Esophagus muscularis mucosa (tissue), 4 donors: ENCODE data around the gene NT5C. TPM values are rescaled to one million over a fixed set of nuclear protein-coding genes. Genes with fewer than 3 reads are reported as not detected.

ENCODE experiments used
- DNase-seq: peaks from one replicate; pipeline ENCODE4 v3.0.0-alpha.2; 2017; ENCODE audit errors: extremely low spot score
- H3K27ac ChIP-seq, 4 donors: fragments of 200-600 bp; sonication (generic); replicated peaks in 1 of 4; 1 replicate in 3 of 4; 2 replicates in 1 of 4; pipeline ENCODE4 v1.5.1; 2016 to 2019; ENCODE audit warnings: mild to moderate bottlenecking in 1 of 4
- H3K27me3 ChIP-seq, 4 donors: fragments of 200-600 bp; sonication (generic); one replicate each; pipeline versions ENCODE4 v1.5.1 to v1.6.0; 2016 to 2019
- H3K36me3 ChIP-seq, 4 donors: fragments of 200-600 bp; sonication (generic); one replicate each; pipeline ENCODE4 v1.5.1; 2016 to 2019
- H3K4me1 ChIP-seq, 4 donors: fragments of 200-600 bp; sonication (generic); one replicate each; pipeline ENCODE4 v1.5.1; 2016 to 2019
- H3K4me3 ChIP-seq, 4 donors: fragments of 200-600 bp; sonication (generic); 1 replicate in 2 of 4; 2 replicates in 2 of 4; pipeline ENCODE4 v1.5.1; 2016 to 2019; ENCODE audit warnings: mild to moderate bottlenecking in 4 of 4, moderate library complexity in 1 of 4
- H3K9me3 ChIP-seq, 4 donors: fragments of 200-600 bp; sonication (generic); 1 replicate in 3 of 4; 2 replicates in 1 of 4; pipeline ENCODE4 v1.5.1; 2016 to 2019
- CTCF ChIP-seq, 3 experiments: fragments of 200-600 bp in 2 of 3; fragments of 450-650 bp in 1 of 3; sonication (generic) in 2 of 3; IDR thresholded peaks; one replicate each; pipeline ENCODE4 v1.5.1; 2017 to 2019; ENCODE audit warnings: antibody characterized with exemption in 3 of 3, mild to moderate bottlenecking in 2 of 3, moderate library complexity in 1 of 3
- EP300 ChIP-seq: sonication (generic); formaldehyde crosslinking; IDR thresholded peaks from one replicate; pipeline ENCODE4 v1.6.1; 2017; ENCODE audit warnings: antibody characterized with exemption
- POLR2A ChIP-seq: fragments of 450-650 bp; IDR thresholded peaks from one replicate; pipeline ENCODE4 v1.6.1; 2017; ENCODE audit warnings: antibody characterized with exemption, moderate library complexity, mild to moderate bottlenecking, low read depth
- POLR2AphosphoS5 ChIP-seq, 2 donors: sonication (generic); formaldehyde crosslinking; IDR thresholded peaks; one replicate each; pipeline ENCODE4 v1.6.1; 2017; ENCODE audit warnings: antibody characterized with exemption in 2 of 2
- WGBS: methylation state at CpG from one replicate; pipeline ENCODE4 v1.1.5; 2018; 5-methylcytosine and 5-hydroxymethylcytosine counted together
- intact Hi-C: fragments of 100-400 bp; cut with DNase I; formaldehyde crosslinking; loops from one replicate; pipeline ENCODE4 v1.15.1; 2023
- total RNA-seq, 4 donors: library from RNA; depleted of rRNA; stranded (reverse); fragments of >200 nt; gene quantifications; one replicate each; pipeline versions ENCODE4 v1.1.0 to v1.2.1, GENCODE V29; 2016

The NT5C gene
- 10 to 100 TPM; 70.6 to 98.7 (median 75.1) TPM for total RNA-seq

GRCh38 chr17:75131278-75132017, at the start of gene NT5C:
Gene NT5C (minus strand): TSS chr17:75131742. CDS start chr17:75131707, 35 bp downstream.
- 5% methylated on average over 12 of the region's 82 CpGs for WGBS
- H3K4me3 ChIP-seq, result peak within 1 kb of the TSS; percentile 70 to 89 (median 85)
- H3K36me3 ChIP-seq, result peaks cover 0 to 29% (median 27%) of the 10 kb centered on the region in 4 donors
- no peaks in the 10 kb centered on the region for H3K9me3 ChIP-seq
- intact Hi-C loops, result loop anchor here (2.0 to 5.0 kb wide), 2 partner anchors 17 to 51 kb away; partner anchors contain the start of gene SUMO2
- no peak for DNase-seq
- peak within 1 kb of the TSS; percentile 85 to 94 (median 90) for H3K27ac ChIP-seq
- TF ChIP-seq POLR2AphosphoS5 (IDR thresholded peaks at IDR 0.05) (peak; percentile 37 to 84), CTCF (IDR thresholded peaks at IDR 0.05) (peak; percentile 63 to 78 (median 73)), POLR2A (no peak)
- peaks cover 10 to 28% (median 21%) of the 10 kb centered on the region in 4 donors for H3K4me1 ChIP-seq
- H3K27me3 ChIP-seq, result no peaks in the 10 kb centered on the region

GRCh38 chr17:75181110-75181509, 49.6 kb upstream of the NT5C start:
- WGBS, result 8% methylated on average over 7 of the region's 8 CpGs
- TF ChIP-seq CTCF (IDR thresholded peaks at IDR 0.05) (no peak), EP300 (no peak), POLR2A (no peak), POLR2AphosphoS5 (IDR thresholded peaks at IDR 0.05) (no peak)

GRCh38 chr17:75178453-75178852, 46.9 kb upstream of the NT5C start:
- peaks cover 19 to 69% (median 55%) of the 10 kb centered on the region in 4 donors for H3K36me3 ChIP-seq
- peaks cover 23 to 46% (median 45%) of the 10 kb centered on the region in 4 donors for H3K4me1 ChIP-seq
- 94% methylated on average over 6 of the region's 6 CpGs for WGBS
- H3K27me3 ChIP-seq, result no peaks in the 10 kb centered on the region
- DNase-seq, result no peak
- H3K27ac ChIP-seq, result no peak overlapping the region
- intact Hi-C loops, result no loop called here
- TF ChIP-seq EP300 (no peak), CTCF (IDR thresholded peaks at IDR 0.05) (no peak), POLR2AphosphoS5 (IDR thresholded peaks at IDR 0.05) (no peak), POLR2A (no peak)
- H3K9me3 ChIP-seq, result no peaks in the 10 kb centered on the region
- H3K4me3 ChIP-seq, result no peak overlapping the region

More at GRCh38 chr17:75181110-75181509, 49.6 kb upstream of the NT5C start:
- Histone ChIP-seq H3K36me3 (peaks cover 0 to 42% (median 28%) of the 10 kb centered on the region in 4 donors), H3K27ac (peak overlapping the region; percentile 95 to 100 (median 98)), H3K27me3 (no peaks in the 10 kb centered on the region), H3K4me1 (peaks cover 25 to 44% (median 39%) of the 10 kb centered on the region in 4 donors), H3K9me3 (no peaks in the 10 kb centered on the region), H3K4me3 (peak overlapping the region; percentile 97 to 100 (median 98))
- intact Hi-C loops, result loop anchor here (5.0 kb wide), 1 partner anchor 49 kb away; the partner anchor contains the start of gene NT5C
- DNase-seq, result no peak

- no peak overlapping the region for H3K4me3 ChIP-seq
- intact Hi-C loops, result no loop called here
These were observed 45.1 kb upstream of the NT5C start for GRCh38 chr17:75176625-75177024.

More at GRCh38 chr17:75176625-75177024, 45.1 kb upstream of the NT5C start:
- Histone ChIP-seq H3K4me1 (peaks cover 20 to 48% (median 46%) of the 10 kb centered on the region in 4 donors), H3K27me3 (no peaks in the 10 kb centered on the region), H3K27ac (no peak overlapping the region), H3K36me3 (peaks cover 34 to 86% (median 69%) of the 10 kb centered on the region in 4 donors), H3K9me3 (no peaks in the 10 kb centered on the region)
- TF ChIP-seq EP300, result no peak
- no peak for TF ChIP-seq CTCF (IDR thresholded peaks at IDR 0.05)
- no peak for TF ChIP-seq POLR2AphosphoS5 (IDR thresholded peaks at IDR 0.05)
- TF ChIP-seq POLR2A, result no peak
- WGBS, result 93% methylated on average over 5 of the region's 5 CpGs
- no peak for DNase-seq
